ENCODE data around the gene PFKFB4. TPM values are rescaled to one million over a fixed set of nuclear protein-coding genes. Genes with fewer than 3 reads are reported as not detected.

Gene PFKFB4
- total and polyA plus RNA-seq, 10 of the 15 experiments (the other 5 are each of a cell fraction or from before 2014, with no cell fraction given): 0.37 to 89.1 (median 5.2) TPM

- DNase-seq (ENCODE audit: low read depth, low spot score) (no peak), FAIRE-seq (no peak), ATAC-seq (no peak)
- Histone ChIP-seq H3K36me3 (ENCODE audit: control insufficient read depth in 2 of 2, insufficient read depth in 2 of 2, low read length in 1 of 2) (peaks cover 0 to 14% of the 10 kb centered on the region in 2 experiments; a peak in 2 of 4 replicates), H3K9ac (ENCODE audit: control insufficient read depth, insufficient read depth, low read length) (peak overlapping the region; percentile 66), H3K9me3 (replicated peaks; ENCODE audit: control insufficient read depth, insufficient read depth, low read length) (no peaks in the 10 kb centered on the region), H4K20me1 (ENCODE audit: control insufficient read depth, insufficient read depth) (peaks cover 2% of the 10 kb centered on the region; the same call in 1 of the 2 replicates), H3K4me3 (peak overlapping the region; percentile 91), H3K4me1 (ENCODE audit: control insufficient read depth, insufficient read depth, low read length) (peaks cover 38% of the 10 kb centered on the region), H2AFZ (ENCODE audit: control insufficient read depth, low read depth, low read length) (no peak overlapping the region), H3K27ac (ENCODE audit: control insufficient read depth, insufficient read depth) (peak overlapping the region; percentile 33; the same call in 1 of the 2 replicates), H3K79me2 (ENCODE audit: control insufficient read depth, insufficient read depth, low read length) (peaks cover 51% of the 10 kb centered on the region), H3K27me3 (replicated peaks in 1 of 2; ENCODE audit: control insufficient read depth in 2 of 2, insufficient read depth in 2 of 2, low read length in 1 of 2) (no peaks in the 10 kb centered on the region), H3K4me2 (ENCODE audit: control insufficient read depth, insufficient read depth) (peak overlapping the region; percentile 97)
- no TSS peak for BruUV-seq (replicated peaks)
- in situ Hi-C loops (cut with MboI): no loop called here
- CTCF ChIA-PET: interaction anchor here (0.6 to 16.3 kb wide), 6 partner anchors 10 to 723 kb away, joined by 3 to 239 read pairs (median 10); partner anchors contain the start of genes CCDC51, SLC26A6 and TMA7
- peak; percentile 46; the same call in 1 of the 2 replicates for TF ChIP-seq PKNOX1 (IDR thresholded peaks at IDR 0.05)
- no peak for TF ChIP-seq EP300 (IDR thresholded peaks at IDR 0.05; ENCODE audit: borderline replicate concordance in 1 of 2, control insufficient read depth in 1 of 2, low read depth in 2 of 2, low read length in 2 of 2)
- TF ChIP-seq, protein P1, sequence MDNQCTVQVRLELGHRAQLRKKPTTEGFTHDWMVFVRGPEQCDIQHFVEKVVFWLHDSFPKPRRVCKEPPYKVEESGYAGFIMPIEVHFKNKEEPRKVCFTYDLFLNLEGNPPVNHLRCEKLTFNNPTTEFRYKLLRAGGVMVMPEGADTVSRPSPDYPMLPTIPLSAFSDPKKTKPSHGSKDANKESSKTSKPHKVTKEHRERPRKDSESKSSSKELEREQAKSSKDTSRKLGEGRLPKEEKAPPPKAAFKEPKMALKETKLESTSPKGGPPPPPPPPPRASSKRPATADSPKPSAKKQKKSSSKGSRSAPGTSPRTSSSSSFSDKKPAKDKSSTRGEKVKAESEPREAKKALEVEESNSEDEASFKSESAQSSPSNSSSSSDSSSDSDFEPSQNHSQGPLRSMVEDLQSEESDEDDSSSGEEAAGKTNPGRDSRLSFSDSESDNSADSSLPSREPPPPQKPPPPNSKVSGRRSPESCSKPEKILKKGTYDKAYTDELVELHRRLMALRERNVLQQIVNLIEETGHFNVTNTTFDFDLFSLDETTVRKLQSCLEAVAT (IDR thresholded peaks at IDR 0.05): peak; percentile 93
- intact Hi-C loops (cut with micrococcal nuclease; ENCODE audit: unreplicated experiment): loop anchor here (5.0 kb wide), 3 partner anchors 108 to 323 kb away; partner anchors contain the start of gene ATRIP
- RAD21 ChIA-PET (ENCODE audit: unreplicated experiment): interaction anchor here (0.6 to 6.8 kb wide), 6 partner anchors 31 to 119 kb away, joined by 3 to 32 read pairs (median 12); partner anchors contain the start of genes CCDC51, SLC26A6 and TMA7
- 81% methylated on average over 10 of the region's 10 CpGs for WGBS (ENCODE audit: insufficient coverage, insufficient replicate concordance, low lambda C conversion rate, missing lambda C conversion rate)
- POLR2A ChIA-PET: interaction anchor here (0.7 to 7.1 kb wide), 4 partner anchors 80 to 116 kb away, joined by 3 to 91 read pairs (median 6); partner anchors contain the start of genes CCDC51, SLC26A6 and TMA7
- SMC1A ChIA-PET (ENCODE audit: uncharacterized antibody, unreplicated experiment): interaction anchor here (0.9 to 3.6 kb wide), 7 partner anchors 10 to 119 kb away, joined by 3 to 22 read pairs (median 4); partner anchors contain the start of genes ATRIP and TMA7
These were observed 1.2 kb downstream of the PFKFB4 start for GRCh38 chr3:48555231-48555948.
